ENCODE measurements around the gene JUP.

Gene JUP

DNA sequence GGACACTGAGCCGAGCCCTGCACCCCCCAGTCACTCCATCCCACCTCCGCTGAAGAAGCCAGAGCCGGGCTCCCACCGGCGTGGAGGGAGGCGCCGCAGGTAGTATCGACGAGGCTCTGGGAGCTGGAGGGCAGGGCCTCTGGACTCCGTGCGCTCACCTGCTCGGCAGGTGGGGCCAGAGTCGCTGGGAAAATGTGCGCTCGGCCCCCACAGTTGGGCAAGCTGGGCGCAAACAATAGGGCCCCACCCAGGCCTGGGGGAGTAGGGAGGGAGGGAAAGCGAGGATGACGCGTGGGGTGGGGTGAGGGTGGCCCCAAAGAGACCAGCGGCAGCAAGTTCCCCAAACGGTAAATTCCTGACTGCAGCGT lies 668 bp downstream of the JUP start:
- no peaks in the 10 kb centered on the region for H3K36me3 ChIP-seq (ENCODE audit: low read length)
- H3K9me2 ChIP-seq (replicated peaks; ENCODE audit: insufficient read depth, low read length), result no peaks in the 10 kb centered on the region
- no peaks in the 10 kb centered on the region for H3K27me3 ChIP-seq (ENCODE audit: low read length)
- peak overlapping the region; percentile 41 for H3K4me2 ChIP-seq (ENCODE audit: low read depth, low read length, poor library complexity, severe bottlenecking)
- H3K9me3 ChIP-seq (ENCODE audit: insufficient read depth, low read length), result no peaks in the 10 kb centered on the region
- no peaks in the 10 kb centered on the region for H4K20me1 ChIP-seq (ENCODE audit: low read depth, low read length)
- no peaks in the 10 kb centered on the region for H3K79me2 ChIP-seq (ENCODE audit: insufficient read depth, low read length)
- H3K27ac ChIP-seq (ENCODE audit: low read depth, low read length), result no peak overlapping the region
- no peak overlapping the region for H2AFZ ChIP-seq (ENCODE audit: low read depth, low read length, severe bottlenecking)
- TF ChIP-seq, protein P1, sequence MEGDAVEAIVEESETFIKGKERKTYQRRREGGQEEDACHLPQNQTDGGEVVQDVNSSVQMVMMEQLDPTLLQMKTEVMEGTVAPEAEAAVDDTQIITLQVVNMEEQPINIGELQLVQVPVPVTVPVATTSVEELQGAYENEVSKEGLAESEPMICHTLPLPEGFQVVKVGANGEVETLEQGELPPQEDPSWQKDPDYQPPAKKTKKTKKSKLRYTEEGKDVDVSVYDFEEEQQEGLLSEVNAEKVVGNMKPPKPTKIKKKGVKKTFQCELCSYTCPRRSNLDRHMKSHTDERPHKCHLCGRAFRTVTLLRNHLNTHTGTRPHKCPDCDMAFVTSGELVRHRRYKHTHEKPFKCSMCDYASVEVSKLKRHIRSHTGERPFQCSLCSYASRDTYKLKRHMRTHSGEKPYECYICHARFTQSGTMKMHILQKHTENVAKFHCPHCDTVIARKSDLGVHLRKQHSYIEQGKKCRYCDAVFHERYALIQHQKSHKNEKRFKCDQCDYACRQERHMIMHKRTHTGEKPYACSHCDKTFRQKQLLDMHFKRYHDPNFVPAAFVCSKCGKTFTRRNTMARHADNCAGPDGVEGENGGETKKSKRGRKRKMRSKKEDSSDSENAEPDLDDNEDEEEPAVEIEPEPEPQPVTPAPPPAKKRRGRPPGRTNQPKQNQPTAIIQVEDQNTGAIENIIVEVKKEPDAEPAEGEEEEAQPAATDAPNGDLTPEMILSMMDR (IDR thresholded peaks at IDR 0.05; ENCODE audit: insufficient read depth, low read length, poor library complexity, severe bottlenecking), result no peak
- no peak for TF ChIP-seq EZH2phosphoT487 (conservative IDR thresholded peaks at IDR 0.05; ENCODE audit: low read length)
- H3K9ac ChIP-seq (ENCODE audit: low read length), result no peak overlapping the region
- no peak overlapping the region for H3K4me3 ChIP-seq (ENCODE audit: insufficient read depth, low read length, poor library complexity, severe bottlenecking)
- H3F3A ChIP-seq (ENCODE audit: insufficient read depth), result no peaks in the 10 kb centered on the region

DNA sequence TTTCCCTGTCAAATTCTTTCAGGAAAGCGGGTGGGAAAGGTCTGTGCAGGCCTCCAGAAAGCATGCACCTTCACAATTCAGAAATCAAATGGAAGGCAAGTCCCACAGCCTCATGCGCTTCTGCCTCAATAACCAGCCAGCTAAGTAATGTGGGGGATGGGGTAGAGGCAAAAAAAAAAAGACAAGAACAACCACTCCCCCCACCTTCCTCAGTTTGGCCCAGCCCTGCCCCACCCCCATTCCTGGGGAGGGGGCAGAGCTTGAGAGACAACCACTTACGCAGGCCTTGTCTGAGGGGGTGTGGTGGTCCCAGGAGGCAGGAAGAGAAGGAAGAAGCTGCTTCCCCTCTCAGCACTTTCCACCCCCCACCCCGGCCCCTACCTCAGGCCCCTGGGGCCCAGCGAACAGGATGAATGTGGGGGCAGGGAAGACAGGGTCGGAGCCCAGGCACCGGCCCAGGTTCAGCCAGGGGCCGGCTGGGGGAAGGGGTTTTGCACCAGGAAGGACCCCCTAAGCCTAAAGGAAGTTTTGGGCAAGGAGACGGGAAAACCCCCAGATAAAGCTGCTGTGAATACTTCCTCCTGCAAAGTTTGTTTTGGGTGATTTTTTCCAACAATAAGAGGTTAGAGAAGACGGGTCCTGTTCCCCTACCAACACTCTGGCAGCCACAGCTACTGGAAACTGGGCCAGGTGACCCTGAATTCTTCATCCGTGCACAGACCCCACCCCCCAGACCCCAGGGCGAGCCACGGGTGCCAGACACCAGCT lies 1.2 kb downstream of the JUP start:
- no peak overlapping the region for H2AFZ ChIP-seq (ENCODE audit: low read depth, low read length, severe bottlenecking)
- H4K20me1 ChIP-seq (ENCODE audit: low read depth, low read length), result no peaks in the 10 kb centered on the region
- H3K27ac ChIP-seq (ENCODE audit: low read depth, low read length), result no peak overlapping the region
- TF ChIP-seq, protein P1 (IDR thresholded peaks at IDR 0.05; ENCODE audit: insufficient read depth, low read length, poor library complexity, severe bottlenecking), result no peak
- H3K4me3 ChIP-seq (ENCODE audit: insufficient read depth, low read length, poor library complexity, severe bottlenecking), result no peak overlapping the region
- no peaks in the 10 kb centered on the region for H3K27me3 ChIP-seq (ENCODE audit: low read length)
- H3K79me2 ChIP-seq (ENCODE audit: insufficient read depth, low read length), result no peaks in the 10 kb centered on the region
- H3K9me3 ChIP-seq (ENCODE audit: insufficient read depth, low read length), result no peaks in the 10 kb centered on the region
- no peaks in the 10 kb centered on the region for H3F3A ChIP-seq (ENCODE audit: insufficient read depth)
- no peaks in the 10 kb centered on the region for H3K36me3 ChIP-seq (ENCODE audit: low read length)
- H3K9me2 ChIP-seq (replicated peaks; ENCODE audit: insufficient read depth, low read length), result no peaks in the 10 kb centered on the region
- H3K4me2 ChIP-seq (ENCODE audit: low read depth, low read length, poor library complexity, severe bottlenecking), result no peak overlapping the region
- H3K9ac ChIP-seq (ENCODE audit: low read length), result no peak overlapping the region

DNA sequence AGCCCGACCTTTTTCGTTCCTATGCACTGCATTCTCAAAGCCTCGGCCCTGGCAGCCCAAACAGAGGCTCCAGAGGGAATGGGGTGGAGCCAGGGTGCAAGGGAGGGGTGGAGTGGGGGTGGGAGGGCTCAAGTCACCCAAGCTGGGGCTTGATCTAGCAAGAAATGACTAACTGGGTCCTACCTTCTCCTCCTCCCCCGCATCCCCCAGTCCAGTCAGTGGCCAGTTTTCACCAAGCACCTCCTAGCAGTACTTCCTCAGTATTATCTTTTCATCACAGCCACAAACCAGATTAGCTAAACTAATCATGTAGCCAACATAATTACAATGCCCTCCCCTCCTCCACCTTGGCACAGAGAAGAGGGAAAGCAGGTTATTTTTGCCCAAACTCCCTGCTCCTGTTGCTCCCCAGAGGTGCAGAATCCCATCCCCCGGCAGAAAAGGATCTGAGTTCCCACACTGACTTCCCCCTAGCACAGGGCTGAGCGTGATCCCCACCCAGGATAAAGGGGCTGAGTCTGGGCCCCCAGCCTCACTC lies 2.2 kb downstream of the JUP start:
- H3K79me2 ChIP-seq (ENCODE audit: insufficient read depth, low read length), result no peaks in the 10 kb centered on the region
- TF ChIP-seq, protein P1 (IDR thresholded peaks at IDR 0.05; ENCODE audit: insufficient read depth, low read length, poor library complexity, severe bottlenecking), result no peak
- no peak for TF ChIP-seq EZH2phosphoT487 (conservative IDR thresholded peaks at IDR 0.05; ENCODE audit: low read length)
- H3F3A ChIP-seq (ENCODE audit: insufficient read depth), result no peaks in the 10 kb centered on the region
- H3K27ac ChIP-seq (ENCODE audit: low read depth, low read length), result no peak overlapping the region
- no peak overlapping the region for H3K4me2 ChIP-seq (ENCODE audit: low read depth, low read length, poor library complexity, severe bottlenecking)
- no peaks in the 10 kb centered on the region for H3K36me3 ChIP-seq (ENCODE audit: low read length)
- H3K9me2 ChIP-seq (replicated peaks; ENCODE audit: insufficient read depth, low read length), result no peaks in the 10 kb centered on the region
- no peak overlapping the region for H3K4me3 ChIP-seq (ENCODE audit: insufficient read depth, low read length, poor library complexity, severe bottlenecking)
- no peaks in the 10 kb centered on the region for H3K9me3 ChIP-seq (ENCODE audit: insufficient read depth, low read length)
- H3K27me3 ChIP-seq (ENCODE audit: low read length), result no peaks in the 10 kb centered on the region
- H2AFZ ChIP-seq (ENCODE audit: low read depth, low read length, severe bottlenecking), result no peak overlapping the region
- no peaks in the 10 kb centered on the region for H4K20me1 ChIP-seq (ENCODE audit: low read depth, low read length)
- H3K9ac ChIP-seq (ENCODE audit: low read length), result no peak overlapping the region

Measured in SU-DHL-6 (cell line).